ENCODE data around the gene EXOC4. TPM values are rescaled to one million over a fixed set of nuclear protein-coding genes. Genes with fewer than 3 reads are reported as not detected.

The EXOC4 gene
- total RNA-seq, 1 donor from 2014 or later, result 94.0 TPM

DNA sequence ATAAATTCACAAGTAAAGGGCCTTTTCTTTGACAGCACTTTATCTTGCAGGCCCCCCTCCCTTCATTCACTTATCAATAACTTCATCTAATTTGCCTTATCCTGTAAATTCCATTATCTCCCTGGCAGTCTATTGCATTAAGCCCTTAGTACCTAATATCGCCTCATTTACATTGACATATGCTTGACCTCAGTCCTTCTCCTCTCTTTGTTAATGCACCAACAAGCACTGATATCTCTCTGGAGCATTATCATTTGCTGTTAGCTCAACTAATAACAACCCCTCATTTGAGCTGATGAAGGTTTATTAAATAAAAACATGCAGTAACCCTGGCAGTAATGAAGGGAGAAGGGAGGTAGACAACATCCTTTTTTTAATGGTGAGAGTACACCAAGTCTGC, 46.8 kb downstream of the EXOC4 start:
- TF ChIP-seq, protein P1, sequence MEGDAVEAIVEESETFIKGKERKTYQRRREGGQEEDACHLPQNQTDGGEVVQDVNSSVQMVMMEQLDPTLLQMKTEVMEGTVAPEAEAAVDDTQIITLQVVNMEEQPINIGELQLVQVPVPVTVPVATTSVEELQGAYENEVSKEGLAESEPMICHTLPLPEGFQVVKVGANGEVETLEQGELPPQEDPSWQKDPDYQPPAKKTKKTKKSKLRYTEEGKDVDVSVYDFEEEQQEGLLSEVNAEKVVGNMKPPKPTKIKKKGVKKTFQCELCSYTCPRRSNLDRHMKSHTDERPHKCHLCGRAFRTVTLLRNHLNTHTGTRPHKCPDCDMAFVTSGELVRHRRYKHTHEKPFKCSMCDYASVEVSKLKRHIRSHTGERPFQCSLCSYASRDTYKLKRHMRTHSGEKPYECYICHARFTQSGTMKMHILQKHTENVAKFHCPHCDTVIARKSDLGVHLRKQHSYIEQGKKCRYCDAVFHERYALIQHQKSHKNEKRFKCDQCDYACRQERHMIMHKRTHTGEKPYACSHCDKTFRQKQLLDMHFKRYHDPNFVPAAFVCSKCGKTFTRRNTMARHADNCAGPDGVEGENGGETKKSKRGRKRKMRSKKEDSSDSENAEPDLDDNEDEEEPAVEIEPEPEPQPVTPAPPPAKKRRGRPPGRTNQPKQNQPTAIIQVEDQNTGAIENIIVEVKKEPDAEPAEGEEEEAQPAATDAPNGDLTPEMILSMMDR (IDR thresholded peaks at IDR 0.05; ENCODE audit: unreplicated experiment), result no peak
- Mint-ChIP-seq H3K4me3 (ENCODE audit: unreplicated experiment) (no peak overlapping the region), H3K4me1 (ENCODE audit: unreplicated experiment) (no peaks in the 10 kb centered on the region), H3K27me3 (ENCODE audit: unreplicated experiment) (no peaks in the 10 kb centered on the region), H3K9me3 (ENCODE audit: unreplicated experiment) (no peaks in the 10 kb centered on the region), H3K27ac (ENCODE audit: unreplicated experiment) (no peak overlapping the region), H3K36me3 (ENCODE audit: low read depth, unreplicated experiment) (no peaks in the 10 kb centered on the region)
- no peak for DNase-seq (ENCODE audit: low spot score)

DNA sequence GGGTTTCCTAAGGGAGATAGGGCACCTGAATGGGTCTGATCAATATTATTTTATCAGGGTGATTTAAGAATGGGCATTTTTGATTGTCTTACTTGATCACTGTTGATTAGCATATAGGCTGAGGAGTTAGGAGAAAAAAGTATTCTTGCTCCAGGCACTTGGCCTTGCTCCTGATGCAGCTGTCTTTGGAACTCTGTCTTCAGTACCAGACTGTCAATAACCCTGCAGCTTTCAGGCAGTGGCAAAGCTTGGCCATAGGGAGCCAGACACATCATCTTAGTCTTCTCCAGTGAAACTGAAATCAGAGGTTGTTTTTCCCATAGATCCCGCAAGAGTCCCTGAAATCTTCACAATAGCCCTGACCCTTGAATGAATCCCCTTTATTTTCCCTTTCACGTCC, 47.2 kb downstream of the EXOC4 start:
- TF ChIP-seq, protein P1 (IDR thresholded peaks at IDR 0.05; ENCODE audit: unreplicated experiment), result no peak
- no peaks in the 10 kb centered on the region for H3K36me3 Mint-ChIP-seq (ENCODE audit: low read depth, unreplicated experiment)
- DNase-seq (ENCODE audit: low spot score), result no peak
- no peaks in the 10 kb centered on the region for H3K9me3 Mint-ChIP-seq (ENCODE audit: unreplicated experiment)
- H3K4me3 Mint-ChIP-seq (ENCODE audit: unreplicated experiment), result no peak overlapping the region
- no peaks in the 10 kb centered on the region for H3K4me1 Mint-ChIP-seq (ENCODE audit: unreplicated experiment)
- no peaks in the 10 kb centered on the region for H3K27me3 Mint-ChIP-seq (ENCODE audit: unreplicated experiment)
- no peak overlapping the region for H3K27ac Mint-ChIP-seq (ENCODE audit: unreplicated experiment)

DNA sequence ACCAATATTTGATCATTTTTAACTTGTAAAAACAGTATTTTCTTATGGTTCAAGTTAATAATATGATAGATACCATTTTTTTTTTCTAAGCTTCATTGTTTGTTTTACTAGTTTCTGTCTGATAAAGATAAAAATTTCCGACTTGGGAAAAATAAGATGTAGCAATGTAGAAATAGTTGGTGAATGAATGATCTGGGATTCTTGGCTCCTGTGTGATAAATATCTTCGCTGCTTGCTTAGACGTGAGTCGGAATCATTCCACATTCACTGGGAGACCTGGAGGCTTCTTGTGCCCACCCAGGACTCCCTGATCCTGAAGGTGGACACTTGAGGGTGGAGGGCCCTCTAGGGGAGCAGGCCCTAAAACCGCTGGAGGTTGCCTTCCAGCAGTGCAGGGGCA, 47.9 kb downstream of the EXOC4 start:
- H3K36me3 Mint-ChIP-seq (ENCODE audit: low read depth, unreplicated experiment), result peaks cover 2% of the 10 kb centered on the region
- DNase-seq (ENCODE audit: low spot score), result no peak
- H3K27me3 Mint-ChIP-seq (ENCODE audit: unreplicated experiment), result no peaks in the 10 kb centered on the region
- H3K4me1 Mint-ChIP-seq (ENCODE audit: unreplicated experiment), result no peaks in the 10 kb centered on the region
- H3K4me3 Mint-ChIP-seq (ENCODE audit: unreplicated experiment), result no peak overlapping the region
- no peak overlapping the region for H3K27ac Mint-ChIP-seq (ENCODE audit: unreplicated experiment)
- TF ChIP-seq, protein P1 (IDR thresholded peaks at IDR 0.05; ENCODE audit: unreplicated experiment), result no peak
- H3K9me3 Mint-ChIP-seq (ENCODE audit: unreplicated experiment), result no peaks in the 10 kb centered on the region

DNA sequence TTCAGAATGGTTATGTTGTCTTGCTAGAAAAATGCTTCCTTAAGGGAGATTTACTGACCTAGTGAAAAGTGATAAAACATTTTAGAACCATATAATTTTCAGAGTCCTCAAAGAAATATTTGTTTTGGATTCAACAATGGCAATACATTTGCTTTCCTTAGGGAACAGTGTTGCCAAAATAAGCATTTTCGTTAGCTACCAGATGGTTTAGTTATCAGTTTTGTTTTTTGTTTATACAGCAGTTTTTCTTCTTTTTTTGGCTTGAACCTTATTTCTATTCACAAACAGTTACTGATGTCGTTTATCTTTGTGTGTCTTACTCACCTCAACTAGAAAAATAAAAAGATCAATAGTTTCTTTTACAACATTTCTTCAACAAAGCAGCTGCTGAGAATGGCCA, 48.6 kb downstream of the EXOC4 start:
- TF ChIP-seq, protein P1 (IDR thresholded peaks at IDR 0.05; ENCODE audit: unreplicated experiment), result no peak

DNA sequence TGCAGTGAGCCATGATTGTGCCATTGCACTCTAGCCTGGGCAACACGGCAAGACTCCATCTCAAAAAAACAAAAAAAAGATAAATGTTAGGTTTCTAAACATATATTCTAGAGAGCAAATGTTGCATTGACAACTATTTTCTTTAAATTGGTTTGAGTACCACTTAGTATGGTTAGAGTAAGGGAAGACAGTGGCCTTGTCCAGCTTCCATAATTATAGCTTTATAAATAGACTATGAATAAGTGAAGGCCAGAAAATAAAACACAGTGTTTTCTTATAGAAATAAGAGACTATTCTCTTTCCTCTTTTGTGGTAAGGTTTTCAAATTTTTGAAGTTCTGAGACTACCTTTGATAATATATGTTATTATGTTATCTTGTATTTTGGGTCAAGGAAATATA, 50.5 kb downstream of the EXOC4 start:
- no peaks in the 10 kb centered on the region for H3K9me3 Mint-ChIP-seq (ENCODE audit: unreplicated experiment)
- TF ChIP-seq, protein P1 (IDR thresholded peaks at IDR 0.05; ENCODE audit: unreplicated experiment), result no peak
- no peaks in the 10 kb centered on the region for H3K4me1 Mint-ChIP-seq (ENCODE audit: unreplicated experiment)
- no peaks in the 10 kb centered on the region for H3K27me3 Mint-ChIP-seq (ENCODE audit: unreplicated experiment)
- H3K27ac Mint-ChIP-seq (ENCODE audit: unreplicated experiment), result no peak overlapping the region
- H3K4me3 Mint-ChIP-seq (ENCODE audit: unreplicated experiment), result no peak overlapping the region
- no peak for DNase-seq (ENCODE audit: low spot score)
- H3K36me3 Mint-ChIP-seq (ENCODE audit: low read depth, unreplicated experiment), result peaks cover 14% of the 10 kb centered on the region

More for the DNA sequence above, 48.6 kb downstream of the EXOC4 start:
- Mint-ChIP-seq H3K27me3 (ENCODE audit: unreplicated experiment) (no peaks in the 10 kb centered on the region), H3K27ac (ENCODE audit: unreplicated experiment) (no peak overlapping the region), H3K36me3 (ENCODE audit: low read depth, unreplicated experiment) (peaks cover 7% of the 10 kb centered on the region), H3K4me3 (ENCODE audit: unreplicated experiment) (no peak overlapping the region), H3K4me1 (ENCODE audit: unreplicated experiment) (no peaks in the 10 kb centered on the region), H3K9me3 (ENCODE audit: unreplicated experiment) (no peaks in the 10 kb centered on the region)
- DNase-seq (ENCODE audit: low spot score), result no peak
